Ishikawa (cell line): Measurements from ENCODE around the gene VAMP8.

Source experiments
- CEBPB ChIP-seq: IDR thresholded peaks from 2 replicates; pipeline ENCODE4 v1.6.1; 2012
- CREB1 ChIP-seq: IDR thresholded peaks from 2 replicates; pipeline ENCODE4 v1.6.1; 2012; ENCODE audit warnings: low read depth
- EGR1 ChIP-seq: IDR thresholded peaks from 2 replicates; pipeline ENCODE4 v1.6.1; 2012
- EP300 ChIP-seq: IDR thresholded peaks from 2 replicates; pipeline ENCODE4 v1.6.1; 2012; ENCODE audit warnings: borderline replicate concordance
- FOXM1 ChIP-seq: IDR thresholded peaks from 2 replicates; pipeline ENCODE4 v1.6.1; 2012; ENCODE audit warnings: low read depth, borderline replicate concordance
- NFIC ChIP-seq: IDR thresholded peaks from 2 replicates; pipeline ENCODE4 v1.6.1; 2012
- RAD21 ChIP-seq: IDR thresholded peaks from 2 replicates; pipeline ENCODE4 v1.6.1; 2012; ENCODE audit warnings: low read depth
- REST ChIP-seq: IDR thresholded peaks from 2 replicates; pipeline ENCODE4 v1.6.1; 2012; ENCODE audit warnings: low read depth, mild to moderate bottlenecking
- TAF1 ChIP-seq: IDR thresholded peaks from 2 replicates; pipeline ENCODE4 v1.6.1; 2012; ENCODE audit warnings: low read depth, mild to moderate bottlenecking
- TCF12 ChIP-seq: IDR thresholded peaks from 2 replicates; pipeline ENCODE4 v1.6.1; 2012; ENCODE audit warnings: low read depth
- TEAD4 ChIP-seq: IDR thresholded peaks from 2 replicates; pipeline ENCODE4 v1.6.1; 2012
- USF1 ChIP-seq: IDR thresholded peaks from 2 replicates; pipeline ENCODE4 v1.6.1; 2012
- YY1 ChIP-seq: IDR thresholded peaks from 2 replicates; pipeline ENCODE4 v1.6.1; 2012; ENCODE audit warnings: low read depth
- ZBTB7A ChIP-seq: IDR thresholded peaks from 2 replicates; pipeline ENCODE4 v1.6.1; 2012; ENCODE audit warnings: low read depth
- TF ChIP-seq, protein P1 (sequence below): IDR thresholded peaks from 2 replicates; pipeline ENCODE4 v1.6.1; 2012

The VAMP8 gene

DNA sequence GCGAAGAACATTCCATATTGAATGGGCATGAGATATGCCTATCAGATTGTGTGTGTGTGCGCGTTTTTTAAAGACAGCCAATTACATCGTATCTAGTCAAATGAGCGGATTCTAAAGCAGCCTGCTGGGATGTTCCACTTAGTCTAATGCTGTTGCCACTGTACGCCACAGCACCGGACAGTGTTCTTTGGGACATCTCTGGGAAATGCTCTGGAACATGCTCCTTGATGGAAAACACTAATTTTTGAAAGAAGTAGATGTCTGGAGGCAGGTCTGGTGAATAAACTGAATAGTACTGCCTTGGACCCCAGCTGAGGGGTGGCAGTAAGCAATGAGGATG, 28.7 kb downstream of the VAMP8 start:
- TF ChIP-seq ZBTB7A (no peak), EP300 (no peak), NFIC (no peak), REST (no peak), TCF12 (no peak), TEAD4 (no peak), TAF1 (no peak), CEBPB (no peak), CREB1 (no peak), USF1 (no peak), EGR1 (no peak), FOXM1 (no peak), RAD21 (no peak), YY1 (no peak)
- TF ChIP-seq, protein P1, sequence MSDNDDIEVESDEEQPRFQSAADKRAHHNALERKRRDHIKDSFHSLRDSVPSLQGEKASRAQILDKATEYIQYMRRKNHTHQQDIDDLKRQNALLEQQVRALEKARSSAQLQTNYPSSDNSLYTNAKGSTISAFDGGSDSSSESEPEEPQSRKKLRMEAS = no peak

- TF ChIP-seq TAF1 = no peak
- no peak for TF ChIP-seq FOXM1
- TF ChIP-seq EP300 = no peak
- no peak for TF ChIP-seq RAD21
Measured at GRCh38 chr2:85607268-85608215, 30.2 kb downstream of the VAMP8 start.

DNA sequence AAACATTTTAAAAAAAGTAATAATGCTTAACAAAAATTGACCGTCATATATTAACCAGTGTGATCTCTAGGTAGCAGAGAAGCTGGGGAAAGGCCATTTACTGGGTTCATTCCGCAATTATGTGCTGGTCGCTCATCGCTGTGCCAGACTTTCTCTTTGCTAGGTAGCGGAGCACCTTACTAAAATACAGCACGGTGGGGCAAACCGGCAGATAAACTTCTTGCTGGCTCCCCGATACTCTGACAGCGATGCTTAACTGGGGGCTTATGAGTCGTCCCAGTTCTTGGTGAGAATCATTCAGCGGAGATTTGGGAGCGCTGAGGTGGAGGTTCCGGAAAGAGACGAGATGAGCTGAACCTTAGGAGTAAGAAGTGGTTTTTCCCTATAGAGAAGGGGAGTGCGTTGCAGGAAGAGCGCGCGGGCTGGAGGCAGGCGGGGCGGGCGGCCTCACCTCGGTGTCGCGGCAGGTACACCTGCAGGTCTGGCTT, 33.9 kb downstream of the VAMP8 start:
- TF ChIP-seq CREB1 (no peak), REST (no peak), RAD21 (no peak), FOXM1 (no peak), EGR1 (no peak), YY1 (no peak), EP300 (no peak), TCF12 (no peak)
- TF ChIP-seq, protein P1 = no peak

GRCh38 chr2:85611705-85612587, 34.6 kb downstream of the VAMP8 start, which contains the start of gene C2orf68:
Gene C2orf68, minus strand, starts transcription at chr2:85612066. Its CDS starts 82 bp downstream, at chr2:85611984.
- no peak for TF ChIP-seq USF1
- TF ChIP-seq TAF1 = peak; percentile 88
- peak; percentile 37; the same call in 1 of the 2 replicates for TF ChIP-seq TCF12
- TF ChIP-seq, protein P1 = peak; percentile 77
- TF ChIP-seq EGR1 = peak; percentile 65
- no peak for TF ChIP-seq RAD21
- TF ChIP-seq REST = 0 out of 2 replicates have a peak, but pooled peaks have one; percentile 28
